PFSK-1 (cell line): ENCODE data around the gene TNFRSF1B.

Experiments
- FOXP2 ChIP-seq: optimal IDR thresholded peaks from 2 replicates; pipeline ENCODE3; 2011; ENCODE audit warnings: borderline replicate concordance, control low read depth, inconsistent platforms; ENCODE audit not compliant: insufficient read depth; ENCODE audit errors: extremely low read length, extremely low read depth
- POLR2AphosphoS5 ChIP-seq: IDR thresholded peaks from 2 replicates; pipeline ENCODE4 v1.6.1; 2012; ENCODE audit warnings: low read depth, mild to moderate bottlenecking, control low read depth, low read length, moderate library complexity
- REST ChIP-seq, 2 experiments: IDR thresholded peaks; 2 replicates each; pipeline versions ENCODE4 v1.6.1 to v1.8.0; 2011 to 2012; ENCODE audit warnings: low read depth in 2 of 2, low read length in 2 of 2, control low read depth in 1 of 2, inconsistent platforms in 1 of 2, mild to moderate bottlenecking in 1 of 2, moderate library complexity in 1 of 2; ENCODE audit not compliant: insufficient read depth in 1 of 2
- SIN3A ChIP-seq: IDR thresholded peaks from 2 replicates; pipeline ENCODE4 v1.6.1; 2012; ENCODE audit warnings: mild to moderate bottlenecking, low read length, moderate library complexity, borderline replicate concordance; ENCODE audit not compliant: insufficient read depth
- TAF1 ChIP-seq: IDR thresholded peaks from 2 replicates; pipeline ENCODE4 v1.6.1; 2012; ENCODE audit warnings: low read length, control low read depth, borderline replicate concordance; ENCODE audit not compliant: insufficient read depth

The TNFRSF1B gene

GRCh38 chr1:12231276-12231595, 64.4 kb downstream of the TNFRSF1B start:
- TF ChIP-seq FOXP2 (no peak), SIN3A (no peak), REST (IDR thresholded peaks at IDR 0.05; ENCODE audit: insufficient read depth in 1 of 2, low read depth in 2 of 2, low read length in 2 of 2) (no peak), TAF1 (no peak), POLR2AphosphoS5 (no peak)

GRCh38 chr1:12232221-12232620, 65.4 kb downstream of the TNFRSF1B start:
- TF ChIP-seq FOXP2 (no peak), REST (IDR thresholded peaks at IDR 0.05; ENCODE audit: insufficient read depth in 1 of 2, low read depth in 2 of 2, low read length in 2 of 2) (no peak), POLR2AphosphoS5 (no peak), TAF1 (no peak), SIN3A (no peak)

GRCh38 chr1:12244078-12244477, 77.3 kb downstream of the TNFRSF1B start:
- no peak for TF ChIP-seq REST (IDR thresholded peaks at IDR 0.05; ENCODE audit: insufficient read depth in 1 of 2, low read depth in 2 of 2, low read length in 2 of 2)
- TF ChIP-seq FOXP2, result no peak
- TF ChIP-seq POLR2AphosphoS5, result no peak
- no peak for TF ChIP-seq SIN3A
- TF ChIP-seq TAF1, result no peak

GRCh38 chr1:12244585-12244984, 77.8 kb downstream of the TNFRSF1B start:
- TF ChIP-seq FOXP2 (no peak), POLR2AphosphoS5 (no peak), REST (IDR thresholded peaks at IDR 0.05; ENCODE audit: insufficient read depth in 1 of 2, low read depth in 2 of 2, low read length in 2 of 2) (no peak), SIN3A (no peak), TAF1 (no peak)

GRCh38 chr1:12245116-12245515, 78.3 kb downstream of the TNFRSF1B start:
- TF ChIP-seq REST (IDR thresholded peaks at IDR 0.05; ENCODE audit: insufficient read depth in 1 of 2, low read depth in 2 of 2, low read length in 2 of 2) (no peak), FOXP2 (no peak), SIN3A (no peak)
